GM21515 (cell line): ENCODE measurements around the gene PHF5A.
"Not testable (repeated sequence)": the region's sequence is repeated elsewhere in the genome, so short reads cannot be mapped to it uniquely, and the experiment has no call there.

Source experiments
- ATAC-seq: cut with Tn5 transposase; IDR thresholded peaks from one replicate; pipeline ENCODE4 v1.9.1; 2021; ENCODE audit not compliant: unreplicated experiment

PHF5A gene

DNA sequence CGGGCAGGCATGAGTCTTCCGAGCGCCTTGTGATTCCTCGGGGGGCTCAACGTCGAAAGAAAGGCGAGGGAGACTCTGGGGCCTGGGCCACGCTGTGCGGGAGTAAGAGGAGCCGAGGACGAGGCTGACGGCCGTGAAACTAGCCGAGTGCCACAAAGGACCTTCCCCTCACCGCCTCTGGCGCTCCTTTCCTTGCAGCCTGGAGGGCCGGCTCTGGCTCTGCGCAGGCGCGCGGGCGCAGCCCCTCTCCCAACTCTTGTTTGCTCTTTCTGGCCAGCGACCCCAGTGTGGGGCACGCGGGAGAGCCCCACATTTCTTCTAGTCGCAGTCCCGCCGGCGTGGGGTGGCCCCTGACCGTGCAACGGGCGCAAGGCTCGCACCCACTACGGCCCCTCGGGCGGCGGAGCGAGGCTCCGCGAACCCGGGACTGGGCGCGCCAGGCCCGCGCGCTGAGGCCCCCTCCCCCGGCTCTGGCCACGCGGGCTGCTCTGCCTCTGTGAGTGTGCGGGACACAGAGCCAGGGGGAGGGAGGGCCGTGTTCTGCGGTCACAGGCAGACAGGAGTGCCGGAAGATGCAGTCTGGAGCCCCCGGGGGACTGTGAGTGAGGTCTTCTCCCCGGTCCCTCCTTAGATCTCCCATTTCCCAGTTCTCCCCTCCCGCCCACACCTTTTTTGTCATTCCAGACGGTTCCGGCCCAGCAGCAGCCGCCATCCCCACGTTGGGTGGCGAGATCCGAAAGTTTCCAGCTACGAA is 20.9 kb downstream of the PHF5A start:
- no peak for ATAC-seq

DNA sequence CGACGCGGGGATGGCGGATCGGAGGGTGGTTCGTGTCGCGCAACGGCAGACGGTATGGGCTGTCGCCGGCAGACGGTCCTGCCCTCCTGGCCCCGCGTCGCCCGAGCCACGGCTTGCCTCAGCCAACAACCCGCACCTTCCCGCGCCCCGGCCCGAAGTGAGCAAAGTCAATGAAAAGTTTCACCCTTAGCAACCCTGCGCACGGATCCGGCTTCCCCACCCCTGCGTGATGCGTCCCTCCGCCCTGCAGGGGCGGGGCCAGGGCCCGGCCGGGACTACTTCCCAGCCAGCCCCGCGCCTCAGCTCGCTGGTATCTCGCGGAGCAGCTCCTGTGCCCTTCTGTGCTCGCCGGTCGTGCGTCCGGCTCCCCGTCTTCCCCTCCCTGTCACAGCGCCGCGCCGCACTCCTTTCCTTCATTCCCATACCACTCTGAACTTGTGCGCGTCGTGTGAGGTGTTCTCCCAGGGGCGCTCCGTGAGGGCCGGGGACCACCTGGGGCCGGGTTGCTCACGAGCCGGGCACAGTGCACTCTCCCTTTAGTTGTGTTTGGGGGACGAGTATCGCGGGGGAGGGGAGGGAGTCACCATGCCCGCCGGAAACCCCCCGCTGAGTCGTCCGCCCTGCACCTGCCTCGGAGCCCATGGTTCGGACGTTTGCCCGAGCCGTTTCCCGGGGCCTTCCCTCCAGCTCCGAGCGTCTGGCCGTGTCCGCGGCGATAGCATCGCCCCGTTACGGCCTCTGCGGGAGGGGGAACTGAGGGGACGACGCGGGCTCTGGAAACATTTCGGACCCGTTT is 21.7 kb downstream of the PHF5A start, which contains the start of gene TOB2:
TOB2 (minus strand) TSS at position 163 of the 796 bp plus-strand sequence. CDS start 9,456 bp downstream, outside the sequence.
- ATAC-seq = peak; percentile 42

DNA sequence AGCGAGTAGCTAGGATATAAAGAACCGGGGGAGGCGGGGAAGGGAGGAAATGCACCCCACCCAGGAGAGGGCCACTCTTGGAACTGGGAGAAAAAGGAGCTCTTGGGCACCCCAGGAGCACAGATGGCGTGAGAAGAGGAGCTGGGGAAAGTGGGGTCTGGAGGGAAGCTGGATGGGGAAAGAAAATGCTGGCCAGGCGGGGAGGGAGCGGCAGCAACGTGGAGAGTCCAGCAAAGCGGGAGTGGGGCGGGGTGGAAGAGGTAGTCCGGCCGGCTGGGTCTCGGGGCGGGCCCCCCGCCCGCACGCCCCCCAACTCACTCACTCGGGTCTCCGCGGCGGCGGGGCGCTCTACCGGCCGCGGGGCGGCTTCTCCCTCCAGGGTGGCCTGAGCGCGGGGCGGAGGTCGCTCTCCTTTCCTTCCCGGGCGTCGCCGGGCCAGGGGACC is 22.4 kb downstream of the PHF5A start:
- no peak for ATAC-seq

DNA sequence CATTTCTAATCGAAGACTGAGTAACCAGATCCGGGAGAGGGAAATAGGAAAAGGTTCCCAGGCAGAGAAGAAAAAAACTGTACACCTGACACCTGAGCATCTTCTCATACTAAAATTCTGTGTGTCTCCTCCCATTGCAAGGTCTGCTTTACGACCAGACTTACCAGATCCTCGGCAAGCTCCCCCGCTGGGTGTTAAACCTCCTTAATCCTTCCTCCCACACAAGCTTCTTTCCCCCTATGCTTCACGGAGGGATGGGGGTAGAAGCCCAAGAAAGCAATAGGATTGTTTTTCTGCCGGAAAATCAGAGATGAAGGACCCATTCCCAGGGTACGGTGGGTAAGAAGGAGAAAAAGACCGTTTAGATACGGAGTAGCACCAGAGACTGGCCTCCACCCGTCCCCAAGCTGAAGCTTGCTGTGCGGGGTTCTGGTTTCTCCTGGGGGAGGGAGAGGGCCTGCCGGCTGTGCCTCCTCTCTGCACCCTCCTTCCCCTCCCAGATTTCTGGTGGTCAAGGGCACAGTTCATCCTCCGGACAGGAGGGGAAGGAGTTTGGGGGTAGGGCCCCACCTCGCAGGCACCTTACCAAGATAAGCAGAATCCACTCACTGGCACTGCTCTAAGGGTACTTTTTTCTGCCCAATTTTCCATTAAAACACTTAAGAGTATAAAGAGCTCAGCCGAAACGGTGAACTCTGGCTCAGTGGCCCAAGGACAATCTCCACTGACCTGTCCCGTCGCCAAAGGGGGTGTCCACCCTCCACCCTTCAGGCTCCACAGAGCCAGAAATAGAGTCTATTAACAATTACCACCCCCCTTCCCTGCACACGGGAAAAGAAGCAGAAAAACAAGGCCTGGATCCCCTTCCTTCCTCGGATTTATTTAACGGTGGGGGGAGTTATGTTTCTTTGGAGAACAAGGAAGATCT is 23.1 kb downstream of the PHF5A start:
- ATAC-seq = no peak

DNA sequence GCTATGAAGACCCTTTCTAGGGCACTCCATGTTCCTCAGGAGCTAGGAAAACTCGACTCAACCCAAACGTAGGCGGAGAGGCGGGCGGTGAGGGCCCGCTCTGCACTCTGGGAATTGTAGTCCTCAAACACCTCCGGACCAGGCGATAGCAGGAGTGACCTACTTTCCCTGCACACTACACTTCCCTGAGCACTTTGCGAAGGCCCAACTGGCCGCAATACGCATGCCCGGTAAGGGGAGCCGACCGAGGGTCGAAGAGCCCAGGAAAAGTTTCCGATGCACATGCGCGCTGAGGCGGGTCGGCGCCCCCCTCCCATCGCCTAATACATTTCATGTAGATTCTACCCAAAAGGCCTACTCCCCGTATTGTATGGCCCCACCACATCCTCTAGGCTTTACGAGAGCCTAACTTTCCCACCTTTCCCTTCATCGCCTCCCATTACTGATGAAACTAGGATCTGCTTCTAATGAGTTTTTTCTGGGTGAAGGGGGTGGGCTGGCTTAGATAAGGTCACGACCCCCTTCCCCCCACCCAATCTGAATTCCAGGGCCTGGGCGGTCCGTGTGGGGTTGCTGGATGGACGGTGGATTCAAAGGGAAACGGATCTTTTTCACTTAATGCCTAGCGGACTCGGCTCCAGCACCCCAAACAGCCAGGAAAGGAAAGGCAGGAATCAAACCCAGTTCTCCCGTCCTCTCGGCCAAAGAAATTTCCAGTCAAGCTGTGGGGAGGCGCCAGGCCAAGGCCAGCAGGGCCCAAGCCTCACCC is 23.9 kb downstream of the PHF5A start:
- peak; percentile 37 for ATAC-seq

DNA sequence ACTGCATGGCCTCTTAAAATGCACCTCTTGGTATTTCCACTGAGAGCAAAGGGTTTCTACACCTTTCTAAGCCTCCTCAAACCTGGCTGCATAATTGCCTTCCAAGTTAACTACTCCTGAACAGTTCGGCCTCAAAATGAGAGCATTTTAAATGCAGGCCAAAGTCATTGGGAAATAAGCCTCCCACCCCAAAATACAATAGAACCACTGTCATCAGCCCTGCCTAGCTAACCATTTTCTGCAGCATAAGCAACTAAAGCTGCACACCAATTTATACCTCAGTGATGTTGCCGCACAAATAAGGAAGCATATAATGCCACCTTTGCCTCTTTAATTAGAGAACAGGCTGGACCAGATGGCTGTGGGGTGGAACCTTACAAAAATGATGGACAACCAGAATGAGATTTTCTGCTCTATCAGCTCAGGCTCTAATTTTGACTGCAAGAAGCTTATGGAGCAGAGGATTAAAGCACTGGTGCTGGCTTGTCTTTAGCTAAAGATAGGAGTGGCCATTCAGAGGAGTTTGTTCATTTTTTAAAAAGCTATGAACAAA is 26.2 kb downstream of the PHF5A start:
- no peak for ATAC-seq

DNA sequence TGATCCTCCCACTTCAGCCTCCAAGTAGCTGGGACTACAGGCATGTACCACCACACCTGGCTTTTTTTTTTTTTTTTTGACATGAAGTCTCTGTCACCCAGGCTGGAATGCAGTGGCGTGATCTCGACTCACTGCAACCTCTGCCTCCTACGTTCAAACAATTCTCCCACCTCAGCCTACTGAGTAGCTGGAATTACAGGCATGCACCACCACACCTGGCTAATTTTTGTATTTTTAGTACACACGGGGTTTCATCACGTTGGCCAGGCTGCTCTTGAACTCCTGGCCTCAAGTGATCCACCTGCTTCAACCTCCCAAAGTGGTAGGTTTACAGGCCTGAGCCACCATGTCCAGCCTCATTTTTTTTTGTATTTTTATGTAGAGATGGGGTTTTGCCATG is 28.0 kb downstream of the PHF5A start:
- ATAC-seq = not testable (repeated sequence)

DNA sequence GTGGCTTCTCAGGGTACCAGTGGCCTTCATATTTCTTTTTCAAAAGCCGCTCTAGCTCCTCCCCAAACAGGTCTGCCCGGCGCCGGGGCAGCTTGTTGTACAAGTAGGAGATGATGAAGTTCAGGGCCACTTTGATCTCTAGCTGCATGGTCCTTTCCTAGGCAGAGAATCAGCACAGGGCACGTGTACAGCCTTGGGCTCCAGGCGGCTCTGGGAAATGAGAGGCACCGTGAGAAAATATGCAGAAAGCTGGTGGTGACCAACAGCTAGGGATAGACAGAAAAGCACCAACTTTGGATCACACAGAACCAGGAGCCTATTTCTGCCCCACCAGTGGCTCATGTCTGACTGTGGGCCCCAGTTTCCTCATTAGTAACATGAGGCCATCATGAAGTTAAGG is 31.3 kb downstream of the PHF5A start:
- ATAC-seq = no peak

DNA sequence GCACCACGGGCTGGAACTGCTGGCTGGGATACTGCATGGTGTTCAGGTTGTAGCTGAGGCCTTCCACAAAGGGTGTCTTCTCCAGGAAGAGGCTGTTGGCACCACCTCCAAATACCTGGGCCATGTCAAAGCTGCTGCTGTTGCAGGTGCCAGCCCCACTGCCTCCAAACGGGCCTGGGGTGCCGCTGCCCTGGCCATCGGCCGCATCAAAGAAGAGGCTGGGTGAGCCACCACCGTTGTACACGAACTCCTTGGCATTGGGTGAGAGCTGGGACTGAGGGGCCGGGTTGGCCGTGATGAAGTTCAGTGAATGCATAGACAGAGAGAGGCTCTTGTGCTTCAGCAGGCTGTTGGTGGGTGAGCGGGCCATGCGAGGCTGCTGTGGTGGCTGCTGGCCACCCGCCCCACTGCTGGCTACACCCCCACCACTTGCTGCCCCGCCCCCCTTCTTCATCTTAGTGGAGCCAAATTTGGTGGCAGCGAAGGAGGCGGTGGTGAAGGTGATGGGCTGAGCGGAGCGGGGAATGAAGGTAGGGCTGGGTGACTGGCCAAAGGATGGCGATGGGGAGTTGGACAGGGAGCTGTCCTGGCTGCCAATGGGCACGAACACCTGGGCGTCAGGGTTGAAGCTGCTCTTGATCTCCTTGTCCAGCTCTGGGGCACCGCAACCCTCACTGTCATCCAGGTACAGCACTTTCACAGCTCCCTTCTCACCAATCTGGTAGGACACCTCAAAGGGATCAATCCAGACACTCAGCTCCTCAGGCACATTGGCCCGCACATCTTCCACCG is 32.0 kb downstream of the PHF5A start:
- no peak for ATAC-seq

DNA sequence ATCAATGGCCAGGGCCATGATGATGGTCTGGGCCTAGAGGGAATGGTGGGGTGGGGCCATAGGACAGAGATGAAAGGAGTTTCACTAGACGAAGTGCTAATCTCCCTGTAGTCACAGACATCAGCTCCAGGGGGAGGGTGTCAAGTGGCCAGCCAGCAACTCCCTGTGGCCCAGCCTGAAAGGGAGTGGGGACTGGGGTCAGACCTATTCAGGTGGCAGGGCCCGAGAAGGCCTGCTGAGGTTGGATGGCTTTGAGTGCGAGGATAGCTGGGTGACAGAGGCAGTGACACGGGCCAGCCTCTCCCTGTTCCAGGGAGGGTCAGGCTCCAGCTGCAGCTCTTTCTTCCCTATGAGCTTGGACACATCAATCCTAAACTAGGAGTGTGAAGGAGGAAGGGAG is 32.9 kb downstream of the PHF5A start:
- ATAC-seq = no peak

DNA sequence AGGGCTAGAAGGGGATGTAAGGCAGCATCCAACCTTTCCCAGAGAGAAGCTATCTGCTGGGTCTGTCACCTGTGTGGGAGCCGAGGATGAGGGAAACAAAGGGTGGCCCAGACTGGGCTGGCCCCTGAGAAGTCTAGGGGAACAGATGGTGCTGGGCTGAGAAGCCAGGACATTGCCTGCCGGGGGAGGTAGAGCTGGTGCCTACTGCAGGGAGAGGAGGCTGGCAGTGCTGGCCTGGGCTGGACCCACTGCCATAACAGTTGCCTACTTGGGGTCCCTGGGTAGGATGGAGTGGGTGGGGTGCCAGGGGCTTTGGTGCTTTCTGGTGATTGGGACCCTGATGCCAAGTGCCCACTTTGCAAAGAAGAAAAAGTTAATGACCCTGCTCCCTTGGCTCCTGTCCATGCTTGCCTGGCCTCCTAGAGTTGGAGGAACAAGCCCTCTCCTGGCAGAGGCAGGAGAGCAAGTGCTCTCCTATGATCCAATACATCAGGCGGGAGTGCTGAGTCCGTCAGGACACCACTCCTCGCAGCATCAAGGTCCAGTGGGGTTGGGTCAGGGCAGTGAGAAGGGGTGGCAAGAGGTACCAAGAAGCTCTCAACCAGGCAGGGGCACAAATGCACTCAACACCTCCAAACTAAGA is 34.0 kb downstream of the PHF5A start:
- not testable (repeated sequence) for ATAC-seq

DNA sequence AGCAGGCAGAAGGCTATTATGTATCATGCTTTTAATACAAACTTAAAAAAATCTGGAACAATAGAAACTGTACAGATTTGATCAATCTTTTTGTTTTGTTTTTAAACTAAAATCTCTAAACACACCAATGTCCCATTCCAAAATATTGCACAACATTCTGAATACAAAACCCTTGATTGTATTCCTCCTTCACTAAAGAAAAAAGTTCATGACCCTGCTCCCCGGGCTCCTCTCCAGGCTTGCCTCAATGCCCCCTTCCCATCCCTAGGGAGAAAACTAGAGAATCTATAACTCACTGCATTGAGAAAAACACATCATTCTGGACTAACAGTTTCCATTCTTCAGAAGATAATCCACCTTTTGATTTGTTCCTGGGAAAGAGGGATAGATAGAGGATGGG is 35.0 kb downstream of the PHF5A start:
- ATAC-seq = not testable (repeated sequence)

DNA sequence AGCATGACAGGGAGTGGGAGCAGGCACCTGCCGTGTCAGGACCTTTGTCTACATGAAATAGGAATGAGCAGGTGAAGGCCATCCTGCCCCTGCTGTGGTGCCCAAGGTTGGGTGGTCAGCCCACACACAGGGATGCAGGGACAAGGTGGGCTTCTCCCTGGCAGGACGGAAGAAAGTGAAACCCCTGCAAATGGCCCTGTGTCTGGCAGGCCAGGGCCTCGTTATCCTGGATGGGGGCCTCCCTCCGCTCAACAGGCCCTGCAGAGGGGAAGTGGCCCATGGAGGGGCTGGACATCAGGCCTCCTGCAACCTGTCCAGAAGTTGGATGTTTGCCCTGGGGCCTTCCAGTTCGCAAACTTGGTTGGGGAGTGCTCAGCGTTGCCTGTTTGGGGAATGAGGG is 36.8 kb downstream of the PHF5A start:
- ATAC-seq = no peak

DNA sequence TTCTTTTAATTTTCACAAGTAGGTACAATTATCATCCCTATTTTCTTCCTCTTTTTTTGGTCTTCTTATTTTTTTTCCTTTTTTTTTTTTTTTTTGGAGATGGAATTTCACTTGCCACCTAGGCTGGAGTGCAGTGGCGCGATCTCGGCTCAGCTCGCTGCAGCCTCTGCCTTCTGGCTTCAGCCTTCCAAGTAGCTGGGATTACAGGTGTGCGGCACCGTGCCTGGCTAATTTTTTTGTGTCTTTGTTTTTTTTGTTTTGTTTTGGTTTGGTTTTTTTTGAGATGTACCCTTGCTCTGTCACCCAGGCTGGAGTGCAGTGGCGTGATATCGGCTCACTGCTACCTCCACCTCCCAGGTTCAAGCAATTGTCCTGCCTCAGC is 38.5 kb downstream of the PHF5A start:
- no peak for ATAC-seq

DNA sequence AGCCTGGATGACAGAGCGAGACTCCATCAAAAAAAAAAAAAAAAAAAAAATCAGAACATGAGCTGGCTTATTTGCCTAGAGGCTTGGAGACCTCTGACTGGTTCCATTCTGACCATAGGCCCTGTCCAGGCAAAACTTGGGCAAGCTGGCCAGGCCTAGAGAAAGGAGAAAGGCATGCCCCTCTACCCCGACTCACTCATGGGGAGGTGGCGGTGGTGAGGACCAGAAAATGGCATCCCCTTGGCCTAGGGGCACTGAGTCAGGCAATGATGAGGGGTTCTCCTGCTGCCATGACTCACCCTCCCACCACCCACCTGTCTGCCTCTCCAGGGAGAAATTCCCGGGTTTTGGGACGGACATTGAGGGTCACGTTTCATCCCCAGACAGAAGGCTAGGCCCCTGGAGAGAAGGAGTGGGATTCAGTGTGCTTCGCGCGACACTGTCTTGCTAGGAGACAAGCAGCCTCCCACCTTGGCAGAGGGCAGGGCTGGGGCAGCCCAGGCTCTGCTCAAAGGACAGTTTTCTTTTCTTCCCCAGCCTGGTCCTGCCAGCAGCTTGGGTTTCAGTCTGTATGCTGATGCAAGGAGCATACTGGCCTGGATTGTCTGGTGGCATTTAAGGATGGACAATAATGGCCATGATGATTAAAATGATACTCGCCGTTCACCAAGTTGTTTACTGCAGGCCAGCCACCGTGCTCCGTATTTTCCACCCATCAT is 39.1 kb downstream of the PHF5A start:
- ATAC-seq = no peak

DNA sequence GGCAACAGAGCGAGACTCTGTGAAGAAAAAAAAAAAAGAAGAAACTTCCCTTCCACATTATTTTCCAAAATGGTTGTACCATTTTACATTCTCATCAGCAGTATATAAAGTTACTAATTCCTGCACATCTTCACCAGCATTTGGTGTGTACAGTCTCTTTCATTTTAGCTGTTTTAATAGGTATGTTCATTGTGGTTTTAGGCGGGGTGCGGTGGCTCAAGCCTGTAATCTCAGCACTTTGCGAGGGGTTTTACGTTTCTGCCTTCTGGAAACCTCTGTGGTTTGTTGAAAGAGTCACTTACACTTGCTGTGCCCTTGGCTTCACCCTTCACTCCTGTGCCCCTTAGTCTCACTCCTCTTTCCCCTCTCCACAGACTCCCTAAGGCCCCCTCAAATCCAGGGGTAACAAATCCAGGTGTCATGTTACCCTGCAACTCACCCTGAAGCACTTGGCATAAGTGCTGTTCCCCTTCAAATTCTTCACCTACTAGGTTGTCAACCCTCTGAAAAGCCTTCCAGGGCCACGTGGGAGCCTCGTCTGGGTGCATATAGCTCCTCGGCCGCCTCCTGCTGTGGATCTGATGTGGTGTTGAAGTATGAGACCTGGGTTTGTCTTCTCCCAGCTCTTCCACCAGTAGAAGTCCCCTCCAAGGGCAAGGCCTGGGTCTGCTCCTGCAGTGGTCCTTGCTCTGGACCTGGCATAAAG is 42.7 kb downstream of the PHF5A start:
- ATAC-seq = no peak

DNA sequence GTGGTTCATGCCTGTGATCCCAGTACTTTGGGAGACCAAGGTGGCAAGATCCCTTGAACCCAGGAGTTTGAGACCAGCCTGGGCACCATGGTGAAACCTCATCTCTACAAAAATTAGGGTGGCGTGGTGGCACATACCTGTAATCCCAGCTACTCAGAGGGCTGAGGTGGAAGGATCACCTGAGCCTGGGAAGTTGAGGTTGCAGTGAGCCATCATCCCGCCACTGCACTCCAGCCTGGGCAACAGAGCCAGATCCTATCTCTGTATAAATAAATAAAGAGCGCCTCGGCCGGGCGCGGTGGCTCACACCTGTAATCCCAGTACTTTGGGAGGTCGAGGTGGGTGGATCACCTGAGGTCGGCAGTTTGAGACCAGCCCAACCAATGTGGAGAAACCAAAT is 49.8 kb downstream of the PHF5A start:
- no peak for ATAC-seq
